Transverse colon (tissue), 4 donors: ENCODE measurements around the gene P2RY2. TPM values are rescaled to one million over a fixed set of nuclear protein-coding genes. Genes with fewer than 3 reads are reported as not detected.
A peak's percentile ranks its signal among the peaks of the same experiment; 100 is the strongest.

Experiments
- DNase-seq: peaks from one replicate; pipeline ENCODE4 v3.0.0-alpha.2; 2019
- H3K27ac ChIP-seq, 4 donors: fragments of 200-600 bp; sonication (generic); 2 replicates each; pipeline ENCODE4 v1.5.1; 2016 to 2018; ENCODE audit warnings: inconsistent platforms in 4 of 4
- H3K27me3 ChIP-seq: fragments of 200-600 bp; sonication (generic); 2 replicates; pipeline ENCODE4 v1.5.1; 2017; ENCODE audit warnings: inconsistent platforms
- H3K36me3 ChIP-seq, 4 donors: fragments of 200-600 bp; sonication (generic); 2 replicates each; pipeline ENCODE4 v1.5.1; 2017 to 2019; ENCODE audit warnings: inconsistent platforms in 4 of 4
- H3K4me1 ChIP-seq, 4 donors: fragments of 200-600 bp; sonication (generic); 2 replicates each; pipeline ENCODE4 v1.5.1; 2017 to 2020; ENCODE audit warnings: inconsistent platforms in 4 of 4
- H3K4me3 ChIP-seq, 4 donors: fragments of 200-600 bp; sonication (generic); 1 replicate in 1 of 4; 2 replicates in 3 of 4; pipeline versions ENCODE4 v1.5.1 to v1.6.1; 2017 to 2019; ENCODE audit warnings: inconsistent platforms in 4 of 4
- H3K9me3 ChIP-seq, 2 donors: fragments of 200-600 bp; sonication (generic); 2 replicates each; pipeline ENCODE4 v1.5.1; 2017 to 2019; ENCODE audit warnings: inconsistent platforms in 2 of 2
- CTCF ChIP-seq, 5 experiments: fragments of 200-600 bp in 3 of 5; fragments of 450-650 bp in 2 of 5; sonication (generic) in 3 of 5; IDR thresholded peaks; 1 replicate in 2 of 5; 2 replicates in 3 of 5; pipeline ENCODE4 v1.5.1; 2016 to 2017; ENCODE audit warnings: antibody characterized with exemption in 5 of 5, inconsistent platforms in 3 of 5, mild to moderate bottlenecking in 2 of 5, moderate library complexity in 1 of 5
- EP300 ChIP-seq: sonication (generic); formaldehyde crosslinking; IDR thresholded peaks from one replicate; pipeline ENCODE4 v1.6.1; 2017; ENCODE audit warnings: antibody characterized with exemption, low read depth
- POLR2A ChIP-seq: fragments of 450-650 bp; IDR thresholded peaks from one replicate; pipeline ENCODE4 v1.6.1; 2016; ENCODE audit warnings: antibody characterized with exemption, mild to moderate bottlenecking, moderate library complexity
- POLR2AphosphoS5 ChIP-seq, 3 donors: sonication (generic); formaldehyde crosslinking; IDR thresholded peaks; one replicate each; pipeline ENCODE4 v1.6.1; 2016; ENCODE audit warnings: antibody characterized with exemption in 3 of 3
- WGBS, 2 donors: methylation state at CpG; one replicate each; pipeline ENCODE4 v1.1.5; 2018; ENCODE audit warnings: low coverage in 1 of 2; 5-methylcytosine and 5-hydroxymethylcytosine counted together
- in situ Hi-C, 4 donors: fragments of 200-750 bp; cut with MboI; loops; one replicate each; pipeline versions ENCODE4 v1.15.0 to v1.15.1; 2017; ENCODE audit warnings: low sequenced_read_pairs in 3 of 4, low pct_ligation_motif_present in 1 of 4, low pct_unique_long_range_greater_than_20kb in 1 of 4
- intact Hi-C: fragments of 100-400 bp; cut with DNase I; formaldehyde crosslinking; loops from one replicate; pipeline ENCODE4 v1.15.1; 2023; ENCODE audit warnings: low total_unique reads
- total RNA-seq, 4 donors: library from RNA; depleted of rRNA; stranded (reverse); fragments of >200 nt; gene quantifications; one replicate each; pipeline ENCODE4 v1.1.0, GENCODE V29; 2016

The P2RY2 gene
- total RNA-seq, 4 donors from 2014 or later, result 8.6 to 21.4 (median 12.6) TPM

- Histone ChIP-seq H3K4me3 (no peak overlapping the region), H3K4me1 (peaks cover 0 to 4% (median 0%) of the 10 kb centered on the region in 4 donors), H3K27me3 (no peaks in the 10 kb centered on the region), H3K36me3 (no peaks in the 10 kb centered on the region), H3K9me3 (no peaks in the 10 kb centered on the region), H3K27ac (no peak overlapping the region)
- DNase-seq, result no peak
- intact Hi-C loops (loop anchor here (5.0 kb wide), 1 partner anchor 52 kb away; no protein-coding TSS in a partner anchor), in situ Hi-C loops (loop anchor here in 3 of 4 donors (5.0 to 10.0 kb wide), 2 partner anchors 52 to 405 kb away; no protein-coding TSS in a partner anchor)
- TF ChIP-seq CTCF (IDR thresholded peaks at IDR 0.05), result no peak
- TF ChIP-seq EP300, result no peak
- TF ChIP-seq POLR2A, result no peak
- 85% methylated on average over 7 of the region's 7 CpGs; no CpG with 5 or more reads in 1 of the 2 donors for WGBS, 2 donors
Measured at GRCh38 chr11:73239571-73240189, 21.6 kb downstream of the P2RY2 start.

GRCh38 chr11:73240190-73240781, 22.2 kb downstream of the P2RY2 start:
- Histone ChIP-seq H3K9me3 (no peaks in the 10 kb centered on the region), H3K36me3 (no peaks in the 10 kb centered on the region), H3K4me3 (no peak overlapping the region), H3K4me1 (peaks cover 0 to 4% (median 0%) of the 10 kb centered on the region in 4 donors), H3K27me3 (no peaks in the 10 kb centered on the region), H3K27ac (no peak overlapping the region)
- DNase-seq, result no peak
- intact Hi-C loops (loop anchor here (5.0 kb wide), 1 partner anchor 53 kb away; no protein-coding TSS in a partner anchor), in situ Hi-C loops (loop anchor here in 1 of 4 donors (10.0 kb wide), 1 partner anchor 405 kb away; no protein-coding TSS in a partner anchor)
- TF ChIP-seq POLR2AphosphoS5 (IDR thresholded peaks at IDR 0.05), result no peak
- TF ChIP-seq CTCF (IDR thresholded peaks at IDR 0.05), result no peak
- no peak for TF ChIP-seq POLR2A
- TF ChIP-seq EP300, result no peak
- 67 to 100% methylated on average over 1 to 4 of the region's 4 CpGs for WGBS, 2 donors

- DNase-seq, result no peak
- Histone ChIP-seq H3K4me1 (peaks cover 0 to 4% (median 0%) of the 10 kb centered on the region in 4 donors), H3K9me3 (no peaks in the 10 kb centered on the region), H3K36me3 (no peaks in the 10 kb centered on the region), H3K4me3 (no peak overlapping the region), H3K27me3 (no peaks in the 10 kb centered on the region), H3K27ac (no peak overlapping the region)
- in situ Hi-C loops (loop anchor here in 1 of 4 donors (10.0 kb wide), 1 partner anchor 406 kb away; no protein-coding TSS in a partner anchor), intact Hi-C loops (loop anchor here (5.0 kb wide), 1 partner anchor 54 kb away; no protein-coding TSS in a partner anchor)
- TF ChIP-seq POLR2AphosphoS5 (IDR thresholded peaks at IDR 0.05), result no peak
- no peak for TF ChIP-seq EP300
- TF ChIP-seq POLR2A, result no peak
- TF ChIP-seq CTCF (IDR thresholded peaks at IDR 0.05), result no peak
- 85 to 93% methylated on average over 4 of the region's 4 CpGs for WGBS, 2 donors
Measured at GRCh38 chr11:73241300-73241699, 23.2 kb downstream of the P2RY2 start.

- in situ Hi-C loops, result loop anchor here in 1 of 4 donors (10.0 kb wide), 1 partner anchor 408 kb away; no protein-coding TSS in a partner anchor
Measured at GRCh38 chr11:73242251-73243092, 24.4 kb downstream of the P2RY2 start.

More at GRCh38 chr11:73242251-73243092, 24.4 kb downstream of the P2RY2 start:
- Histone ChIP-seq H3K36me3 (no peaks in the 10 kb centered on the region), H3K4me1 (peaks cover 0 to 4% (median 0%) of the 10 kb centered on the region in 4 donors), H3K4me3 (peak overlapping the region in 1 of 4 donors; percentile 12), H3K27ac (no peak overlapping the region), H3K27me3 (no peaks in the 10 kb centered on the region), H3K9me3 (no peaks in the 10 kb centered on the region)
- 18 to 33% methylated on average over 8 to 12 of the region's 12 CpGs for WGBS, 2 donors
- intact Hi-C loops, result loop anchor here (5.0 kb wide), 1 partner anchor 55 kb away; no protein-coding TSS in a partner anchor
- TF ChIP-seq POLR2A (no peak), CTCF (IDR thresholded peaks at IDR 0.05) (peak; percentile 75 to 89 (median 80))
- peak; percentile 81 for DNase-seq
